Amniotic stem cell (primary cell): Measurements from ENCODE around the gene LYPD8.

ENCODE experiments used
- DNase-seq: peaks from one replicate; lab custom pipeline; 2025; lab: John Stamatoyannopoulos, UW

Gene LYPD8

GRCh38 chr1:248757784-248758195, 2.2 kb upstream of the LYPD8 start:
- no peak for DNase-seq

GRCh38 chr1:248756636-248757035, 1.1 kb upstream of the LYPD8 start:
- no peak for DNase-seq

- no peak for DNase-seq
These were observed 592 bp upstream of the LYPD8 start for GRCh38 chr1:248756151-248756550.

GRCh38 chr1:248753708-248754280, 1.8 kb downstream of the LYPD8 start:
- DNase-seq: no peak

- DNase-seq: no peak
These were observed 2.4 kb downstream of the LYPD8 start for GRCh38 chr1:248753029-248753594.

GRCh38 chr1:248752161-248753028, 3.2 kb downstream of the LYPD8 start:
- DNase-seq: no peak

GRCh38 chr1:248751635-248752034, 3.9 kb downstream of the LYPD8 start:
- no peak for DNase-seq

- DNase-seq: no peak
These were observed 4.4 kb downstream of the LYPD8 start for GRCh38 chr1:248751142-248751541.

- no peak for DNase-seq
These were observed 5.1 kb downstream of the LYPD8 start for GRCh38 chr1:248750496-248750895.

- DNase-seq: no peak
These were observed 7.3 kb downstream of the LYPD8 start for GRCh38 chr1:248748211-248748610.

GRCh38 chr1:248740876-248741275, 14.7 kb downstream of the LYPD8 start:
- no peak for DNase-seq

- no peak for DNase-seq
These were observed 15.9 kb downstream of the LYPD8 start for GRCh38 chr1:248739572-248740205.

- no peak for DNase-seq
These were observed 18.1 kb downstream of the LYPD8 start for GRCh38 chr1:248737457-248737856.

- no peak for DNase-seq
These were observed 18.6 kb downstream of the LYPD8 start for GRCh38 chr1:248736977-248737376.

- DNase-seq: no peak
These were observed 22.0 kb downstream of the LYPD8 start for GRCh38 chr1:248733566-248733965.

- no peak for DNase-seq
These were observed 24.8 kb downstream of the LYPD8 start for GRCh38 chr1:248730507-248731335.

GRCh38 chr1:248714248-248714647, 41.3 kb downstream of the LYPD8 start:
- no peak for DNase-seq

GRCh38 chr1:248710305-248710900, 45.2 kb downstream of the LYPD8 start:
- no peak for DNase-seq

- no peak for DNase-seq
These were observed 51.0 kb downstream of the LYPD8 start for GRCh38 chr1:248704606-248705005.

- DNase-seq: no peak
These were observed 51.9 kb downstream of the LYPD8 start for GRCh38 chr1:248703674-248704073.

- DNase-seq: no peak
These were observed 52.8 kb downstream of the LYPD8 start, which contains the start of gene OR14I1 for GRCh38 chr1:248702714-248703113. OR14I1 (minus strand) TSS chr1:248702766.
